ENCODE results near the gene ZNF836.

- TF ChIP-seq CTCF (IDR thresholded peaks at IDR 0.05; ENCODE audit: poor library complexity, severe bottlenecking) = no peak
- no peak for TF ChIP-seq SMC3 (conservative IDR thresholded peaks at IDR 0.05; ENCODE audit: poor library complexity)
- no peak for TF ChIP-seq EP300 (conservative IDR thresholded peaks at IDR 0.05; ENCODE audit: poor library complexity, severe bottlenecking)
- no peak for TF ChIP-seq EZH2 (IDR thresholded peaks at IDR 0.05; ENCODE audit: borderline replicate concordance, insufficient read depth, low read length, poor library complexity, severe bottlenecking)
- no peak for TF ChIP-seq REST (IDR thresholded peaks at IDR 0.05; ENCODE audit: borderline replicate concordance)
- TF ChIP-seq MXI1 (conservative IDR thresholded peaks at IDR 0.05; ENCODE audit: poor library complexity, severe bottlenecking) = no peak
Observed at GRCh38 chr19:52200044-52200443, 28.6 kb upstream of the ZNF836 start.
